Measurements from ENCODE around the gene EDN3.

Gene EDN3

DNA sequence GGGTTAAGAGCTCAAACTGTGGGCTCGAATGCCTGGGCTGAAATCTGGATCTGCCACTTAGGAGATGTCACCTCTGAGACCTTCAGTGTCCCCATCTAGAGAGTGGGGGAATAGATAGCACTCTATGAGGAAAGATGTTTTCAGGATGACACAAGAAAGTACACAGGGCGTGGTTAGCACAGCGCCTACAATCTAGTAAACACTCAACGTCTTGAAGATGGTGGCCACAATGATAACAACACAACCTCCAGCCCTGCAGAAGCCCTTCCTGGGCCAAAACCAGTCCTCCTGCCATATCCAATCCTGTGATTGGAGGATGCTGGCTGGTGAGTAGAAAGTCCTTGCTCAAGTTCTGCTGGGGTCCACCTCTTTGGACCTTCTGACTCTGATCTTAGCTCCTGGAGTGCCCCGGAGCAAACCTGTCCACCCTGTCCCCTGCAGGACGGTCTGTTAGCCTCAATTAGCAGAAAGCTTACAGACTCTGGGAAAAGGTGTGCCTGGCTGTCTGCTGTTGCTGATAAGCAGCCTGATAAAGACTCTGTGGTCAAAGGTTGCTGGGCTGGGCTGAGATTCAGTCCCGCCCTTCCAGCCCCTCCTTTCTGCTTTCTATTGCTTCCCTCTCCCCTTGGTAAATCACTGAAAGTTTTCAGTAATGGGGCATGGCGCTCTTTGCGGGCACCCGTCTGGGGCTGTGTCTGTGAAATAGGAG, 8.2 kb downstream of the EDN3 start:
- DNase-seq: no peak

GRCh38 chr20:59309218-59309617, 8.8 kb downstream of the EDN3 start:
- no peak for DNase-seq

DNA sequence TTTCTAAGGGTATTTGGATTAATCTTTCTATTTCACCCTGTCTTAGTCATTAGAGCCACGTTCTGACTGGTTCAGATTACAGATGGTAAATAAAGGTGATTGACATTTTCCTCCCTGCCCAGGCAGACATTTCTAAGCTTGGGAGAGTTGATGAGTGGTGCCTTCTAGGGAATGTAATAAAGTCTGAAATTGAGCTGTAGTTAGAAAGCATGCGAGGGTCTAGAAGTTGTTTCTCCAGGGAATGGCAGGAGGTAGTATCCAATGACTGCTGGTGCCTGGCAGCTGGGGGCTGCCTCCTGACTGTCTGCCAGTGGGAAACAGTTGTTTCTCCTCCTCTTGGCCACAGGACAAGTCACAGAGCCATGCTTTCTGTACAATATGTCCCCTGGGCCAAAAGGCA, 14.6 kb downstream of the EDN3 start:
- no peak for DNase-seq

DNA sequence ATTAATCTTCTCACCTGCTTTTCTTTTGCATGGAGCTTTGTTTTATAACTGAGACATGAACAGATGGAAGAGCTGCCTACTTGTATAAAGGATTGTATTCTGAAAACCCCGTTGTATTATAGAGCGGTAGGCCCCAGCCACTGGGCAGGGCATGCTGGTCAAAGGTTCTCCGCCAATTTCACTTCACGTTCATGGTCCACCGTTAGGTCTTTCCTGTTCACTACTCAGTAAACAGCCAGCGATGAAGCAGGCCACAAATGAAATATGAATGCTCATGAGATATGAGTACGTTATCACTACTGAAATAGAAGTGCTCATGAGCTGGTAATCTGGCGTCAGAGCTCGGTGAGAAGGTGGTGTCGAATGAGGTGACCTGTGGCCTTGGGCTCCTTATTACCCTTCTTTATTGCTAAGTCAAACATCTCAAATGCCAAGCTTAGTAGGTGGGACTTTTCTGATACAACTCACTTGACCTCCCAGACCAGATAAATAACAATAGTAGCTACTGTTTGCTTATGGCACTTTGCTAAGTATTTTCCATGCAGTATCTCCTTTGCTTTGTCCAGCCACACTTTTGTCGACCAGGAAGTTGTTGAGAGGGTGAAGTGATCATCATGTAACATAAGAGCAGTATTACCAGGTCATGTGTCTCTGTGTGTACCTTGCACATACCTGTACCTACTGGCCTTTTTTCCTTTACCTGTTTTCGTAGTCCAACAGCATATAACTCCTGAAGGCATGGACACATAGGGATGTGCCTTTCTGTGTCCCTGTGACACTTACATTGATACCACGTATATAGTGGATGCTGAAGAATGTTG, 16.7 kb downstream of the EDN3 start:
- DNase-seq: no peak

- no peak for DNase-seq
Measured at GRCh38 chr20:59318201-59318790, 17.9 kb downstream of the EDN3 start.

DNA sequence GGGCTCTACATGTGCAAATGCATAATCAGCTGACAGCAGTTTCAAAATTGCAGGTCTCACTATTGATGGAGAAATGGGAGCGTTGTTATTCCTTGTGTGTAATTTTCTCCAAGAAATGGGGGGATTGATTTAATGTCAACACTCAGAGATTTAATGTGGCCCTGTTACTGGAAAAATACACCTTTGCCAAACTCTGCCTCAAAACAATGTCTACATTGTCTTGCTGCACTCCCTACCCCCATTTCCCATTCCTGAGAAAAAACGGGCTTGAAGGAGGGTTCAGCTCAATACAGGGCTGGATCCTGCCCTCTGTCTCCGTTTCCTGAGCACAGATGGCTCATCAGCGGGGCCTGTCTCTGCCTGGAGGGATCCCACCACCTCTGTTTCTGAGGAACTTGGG, 18.4 kb downstream of the EDN3 start:
- DNase-seq: no peak

GRCh38 chr20:59320426-59320825, 20.0 kb downstream of the EDN3 start:
- DNase-seq: no peak

DNA sequence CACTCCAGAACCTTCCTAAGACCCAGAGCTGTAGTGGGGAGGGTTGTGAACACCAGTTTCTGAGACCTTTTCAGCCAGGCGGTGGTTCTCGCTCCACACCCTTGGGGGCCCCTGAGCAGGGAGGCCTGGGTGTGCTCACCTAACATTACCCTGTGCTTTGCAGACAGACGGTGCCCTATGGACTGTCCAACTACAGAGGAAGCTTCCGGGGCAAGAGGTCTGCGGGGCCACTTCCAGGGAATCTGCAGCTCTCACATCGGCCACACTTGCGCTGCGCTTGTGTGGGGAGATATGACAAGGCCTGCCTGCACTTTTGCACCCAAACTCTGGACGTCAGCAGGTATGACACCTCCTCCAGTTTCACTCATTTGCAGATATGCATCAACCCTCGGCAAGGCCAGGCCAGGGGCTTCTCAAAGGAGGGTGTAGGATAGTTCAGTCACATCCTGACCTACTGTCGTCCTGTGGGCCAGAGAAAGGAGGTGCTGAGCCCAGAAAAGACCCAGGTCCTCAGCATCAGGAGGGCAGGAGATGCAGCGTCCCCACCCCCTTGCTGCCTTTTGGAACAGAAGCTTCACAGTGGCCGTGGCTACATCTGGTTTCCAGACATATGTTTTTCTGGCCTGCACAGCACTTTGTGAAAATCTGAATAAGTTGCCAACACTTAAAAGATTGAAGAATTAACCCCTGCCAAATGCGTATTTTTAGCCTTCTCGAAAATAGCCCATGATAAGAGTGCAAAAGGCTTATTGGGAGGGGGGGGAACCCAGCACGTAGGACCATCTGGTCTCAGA, 20.6 kb downstream of the EDN3 start:
- DNase-seq: no peak

- no peak for DNase-seq
Measured at GRCh38 chr20:59322081-59322480, 21.7 kb downstream of the EDN3 start.

- DNase-seq: no peak
Measured at GRCh38 chr20:59322585-59323454, 22.4 kb downstream of the EDN3 start.

DNA sequence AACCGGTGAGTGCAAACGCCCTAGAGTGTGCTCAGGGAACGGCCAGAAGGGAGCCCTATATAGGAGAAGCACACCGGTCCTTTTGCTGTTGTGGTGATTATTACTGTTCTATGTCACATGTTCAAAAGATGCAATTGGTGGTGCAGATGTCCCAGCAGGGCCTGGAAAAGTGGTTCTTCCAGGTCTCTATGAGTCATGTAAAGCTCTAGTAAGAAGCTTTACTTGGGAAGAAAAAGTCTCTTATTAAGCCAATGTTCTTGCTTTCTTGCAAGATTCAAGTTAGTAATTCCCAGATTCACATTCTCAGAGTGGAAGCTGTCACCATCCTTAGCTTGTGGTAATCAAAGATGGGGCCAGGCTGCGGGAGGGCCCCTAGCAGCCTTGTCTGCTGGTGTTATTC, 23.3 kb downstream of the EDN3 start:
- no peak for DNase-seq

DNA sequence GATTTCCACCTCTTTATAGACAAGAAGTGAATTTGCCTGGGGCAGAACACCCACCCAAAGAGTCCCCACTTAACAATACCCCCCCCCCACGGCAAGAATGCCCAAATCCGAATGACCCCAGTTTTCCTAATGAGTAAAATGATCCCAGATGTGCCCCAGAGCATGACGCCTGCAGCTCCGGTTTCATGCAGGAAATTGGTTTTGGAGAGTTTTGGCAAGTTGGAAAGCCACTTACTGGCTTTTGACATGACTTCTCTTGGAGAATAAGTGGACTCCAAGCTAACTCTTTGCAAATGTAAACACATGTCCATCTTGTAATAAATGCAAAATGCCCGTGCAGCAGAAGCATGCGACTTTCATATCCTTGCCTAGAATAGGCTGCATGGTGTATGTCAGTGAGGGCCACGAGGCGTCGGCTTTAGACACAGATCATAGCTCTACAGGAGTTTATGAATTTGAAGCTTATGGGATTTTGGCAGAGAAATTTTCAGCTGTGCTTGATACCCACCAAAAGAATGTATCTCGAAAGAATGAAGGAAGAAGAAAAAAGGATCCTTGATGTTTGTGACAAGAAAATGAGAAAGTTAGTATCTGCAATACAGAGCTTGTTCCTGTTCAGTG, 24.2 kb downstream of the EDN3 start:
- DNase-seq: no peak

- no peak for DNase-seq
Measured at GRCh38 chr20:59325142-59325523, 24.7 kb downstream of the EDN3 start.

- DNase-seq: no peak
Measured at GRCh38 chr20:59326188-59326587, 25.8 kb downstream of the EDN3 start.

- DNase-seq: no peak
Measured at GRCh38 chr20:59328071-59328470, 27.7 kb downstream of the EDN3 start.

GRCh38 chr20:59331721-59332329, 31.4 kb downstream of the EDN3 start:
- DNase-seq: no peak

DNA sequence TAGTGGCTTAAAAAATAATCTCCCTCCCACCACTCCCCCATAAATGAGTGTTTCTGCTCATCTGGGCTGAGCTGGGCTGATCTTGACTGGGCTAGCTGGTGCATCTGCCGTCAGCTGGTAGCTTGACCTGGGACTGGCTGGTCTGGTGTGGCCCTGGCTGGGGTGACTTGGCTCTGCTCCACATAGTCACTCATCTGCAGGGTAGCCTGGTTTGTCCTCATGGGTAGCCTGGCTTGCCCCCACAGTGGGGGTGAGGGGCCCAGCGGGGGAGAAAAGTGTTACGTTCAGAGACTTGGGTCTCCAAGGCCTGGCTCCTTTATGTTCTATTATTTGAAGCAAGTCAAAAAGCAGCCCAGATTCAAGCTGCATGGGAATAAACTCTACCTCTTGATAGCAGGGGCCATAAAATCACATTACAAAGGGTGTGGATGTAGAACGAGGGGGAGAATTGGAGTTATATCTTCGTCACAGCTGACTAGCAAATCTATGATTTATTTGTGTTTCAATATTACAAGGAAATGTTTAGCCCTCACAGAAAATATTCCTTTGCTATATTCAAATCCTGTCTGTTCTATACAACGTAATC, 32.9 kb downstream of the EDN3 start:
- DNase-seq: no peak

- DNase-seq: no peak
Measured at GRCh38 chr20:59333951-59334350, 33.5 kb downstream of the EDN3 start.

DNA sequence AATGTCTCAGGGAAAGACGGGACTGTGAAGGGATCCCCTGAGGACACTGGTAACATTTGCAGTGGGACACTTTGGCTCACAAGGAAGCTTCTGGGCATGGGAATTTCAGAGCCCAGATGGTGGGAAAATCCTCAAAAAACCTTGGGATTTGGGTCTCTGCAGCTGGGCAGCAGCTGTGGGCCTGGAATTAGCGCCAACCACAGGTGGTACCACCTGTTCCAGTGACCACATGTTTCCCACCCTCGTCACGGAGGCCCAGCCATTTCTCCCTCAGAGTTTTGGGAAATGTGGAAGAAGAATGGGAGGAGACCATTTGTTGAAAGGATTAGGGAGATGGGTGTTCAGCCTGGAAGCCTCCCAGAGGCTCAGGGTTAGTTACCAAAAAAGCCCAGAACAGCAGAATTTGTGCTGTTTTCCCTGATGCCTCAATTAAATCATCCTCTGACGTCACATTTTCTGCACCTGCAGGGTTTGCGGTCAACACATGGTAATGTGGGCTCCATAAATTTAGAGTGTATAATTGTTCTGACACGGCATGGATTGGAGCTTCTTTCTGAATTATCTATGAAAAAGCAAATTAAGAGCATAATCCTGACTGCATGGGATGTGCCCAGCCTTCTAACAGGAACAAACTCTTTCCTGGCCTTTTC, 34.4 kb downstream of the EDN3 start:
- no peak for DNase-seq

DNA sequence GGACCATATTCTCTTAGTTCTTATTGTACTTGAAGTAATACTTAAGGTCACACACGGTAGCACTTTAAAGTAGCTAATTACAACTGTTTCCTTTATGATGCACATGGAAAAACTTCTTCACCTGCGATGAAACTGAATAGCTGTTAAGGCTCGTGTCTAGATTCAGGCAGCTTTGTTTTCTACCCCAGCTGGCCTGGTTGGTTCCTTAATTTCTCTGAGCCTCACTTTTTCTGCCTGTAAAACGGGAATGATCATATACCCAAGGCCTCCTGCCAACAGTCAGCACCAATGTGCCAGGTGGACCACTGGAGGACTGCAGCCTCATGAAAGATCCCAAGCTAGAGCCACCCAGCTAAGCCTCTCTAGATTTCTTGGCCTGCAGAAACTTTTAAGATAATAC, 35.0 kb downstream of the EDN3 start:
- DNase-seq: no peak

Data from AML-193 (cell line).